Mesenchymal stem cell (in vitro differentiated cells and primary cell): ENCODE results near the gene MVP. TPM values are rescaled to one million over a fixed set of nuclear protein-coding genes. Genes with fewer than 3 reads are reported as not detected.

Source experiments
- DNase-seq: peaks from one replicate; pipeline ENCODE4 v3.0.0-alpha.2; 2013
- H2AFZ ChIP-seq: one replicate; pipeline ENCODE4 v1.6.1; 2013; ENCODE audit warnings: low read depth, mild to moderate bottlenecking, control low read depth, inconsistent platforms, low read length, moderate library complexity
- H2AK5ac ChIP-seq: 2 replicates; pipeline ENCODE4 v1.6.1; 2013; ENCODE audit warnings: low read length, moderate library complexity, mild to moderate bottlenecking, inconsistent platforms; ENCODE audit not compliant: severe bottlenecking
- H2BK120ac ChIP-seq: one replicate; pipeline ENCODE4 v1.6.1; 2013; ENCODE audit warnings: low read depth, mild to moderate bottlenecking, inconsistent platforms, low read length, moderate library complexity
- H2BK12ac ChIP-seq, 2 experiments: one replicate each; pipeline ENCODE4 v1.6.1; 2013; ENCODE audit warnings: inconsistent platforms in 2 of 2, low read length in 2 of 2, mild to moderate bottlenecking in 2 of 2, moderate library complexity in 2 of 2, control low read depth in 1 of 2
- H2BK15ac ChIP-seq: one replicate; pipeline ENCODE4 v1.6.1; 2013; ENCODE audit warnings: mild to moderate bottlenecking, low read depth, inconsistent platforms; ENCODE audit not compliant: poor library complexity, severe bottlenecking
- H2BK5ac ChIP-seq: 2 replicates; pipeline ENCODE4 v1.6.1; 2013; ENCODE audit warnings: low read depth, mild to moderate bottlenecking, low read length, control low read depth, inconsistent platforms; ENCODE audit not compliant: poor library complexity, severe bottlenecking
- H3K14ac ChIP-seq, 2 experiments: one replicate each; pipeline ENCODE4 v1.6.1; 2013; ENCODE audit warnings: inconsistent platforms in 2 of 2, low read length in 2 of 2, control low read depth in 1 of 2, mild to moderate bottlenecking in 1 of 2, moderate library complexity in 1 of 2
- H3K18ac ChIP-seq, 2 experiments: one replicate each; pipeline ENCODE4 v1.6.1; 2013; ENCODE audit warnings: inconsistent platforms in 2 of 2, low read length in 2 of 2, control low read depth in 1 of 2, low read depth in 1 of 2, mild to moderate bottlenecking in 1 of 2
- H3K23ac ChIP-seq, 2 experiments: one replicate each; pipeline ENCODE4 v1.6.1; 2013; ENCODE audit warnings: inconsistent platforms in 2 of 2, low read length in 2 of 2, mild to moderate bottlenecking in 2 of 2, moderate library complexity in 2 of 2, control low read depth in 1 of 2
- H3K27ac ChIP-seq: 2 replicates; pipeline ENCODE4 v1.5.1; 2013; ENCODE audit warnings: mild to moderate bottlenecking, moderate library complexity, low read length, control low read depth, inconsistent platforms; ENCODE audit not compliant: poor library complexity, severe bottlenecking
- H3K27me3 ChIP-seq, 2 experiments: 2 replicates each; pipeline versions ENCODE4 v1.6.1 to v1.7.0; 2013; ENCODE audit warnings: low read length in 2 of 2, mild to moderate bottlenecking in 2 of 2, moderate library complexity in 2 of 2, control low read depth in 1 of 2, inconsistent platforms in 1 of 2; ENCODE audit not compliant: control insufficient read depth in 1 of 2, insufficient read depth in 1 of 2
- H3K36me3 ChIP-seq, 2 experiments: 2 replicates each; pipeline versions ENCODE4 v1.6.1 to v1.7.0; 2013; ENCODE audit warnings: low read length in 2 of 2, control low read depth in 1 of 2, inconsistent platforms in 1 of 2, low read depth in 1 of 2, mild to moderate bottlenecking in 1 of 2; ENCODE audit not compliant: insufficient read depth in 2 of 2, control insufficient read depth in 1 of 2
- H3K4ac ChIP-seq, 2 experiments: one replicate each; pipeline ENCODE4 v1.6.1; 2013; ENCODE audit warnings: inconsistent platforms in 2 of 2, low read length in 2 of 2, mild to moderate bottlenecking in 2 of 2, moderate library complexity in 2 of 2, control low read depth in 1 of 2, low read depth in 1 of 2
- H3K4me1 ChIP-seq: 2 replicates; pipeline ENCODE4 v1.6.1; 2013; ENCODE audit warnings: low read depth, low read length, control low read depth; ENCODE audit not compliant: control insufficient read depth, insufficient read depth
- H3K4me2 ChIP-seq: 2 replicates; pipeline ENCODE4 v1.6.1; 2013; ENCODE audit warnings: low read length, mild to moderate bottlenecking, inconsistent platforms; ENCODE audit not compliant: poor library complexity, severe bottlenecking
- H3K4me3 ChIP-seq, 2 experiments: 2 replicates each; pipeline versions ENCODE4 v1.5.1 to v1.7.0; 2013; ENCODE audit warnings: low read length in 2 of 2, mild to moderate bottlenecking in 2 of 2, control low read depth in 1 of 2, low read depth in 1 of 2; ENCODE audit not compliant: insufficient read depth in 1 of 2
- H3K79me1 ChIP-seq: replicated peaks from 2 replicates; pipeline ENCODE4 v1.6.1; 2013; ENCODE audit warnings: mild to moderate bottlenecking, control low read depth, low read length, inconsistent platforms; ENCODE audit not compliant: poor library complexity, severe bottlenecking
- H3K9ac ChIP-seq: 2 replicates; pipeline ENCODE4 v1.7.0; 2013; ENCODE audit warnings: mild to moderate bottlenecking, low read length, moderate library complexity
- H3K9me3 ChIP-seq: 2 replicates; pipeline ENCODE4 v1.7.0; 2013; ENCODE audit warnings: mild to moderate bottlenecking, low read length; ENCODE audit not compliant: control insufficient read depth
- H4K8ac ChIP-seq: one replicate; pipeline ENCODE4 v1.6.1; 2013; ENCODE audit warnings: inconsistent platforms, mild to moderate bottlenecking, low read length, moderate library complexity
- H4K91ac ChIP-seq: one replicate; pipeline ENCODE4 v1.6.1; 2013; ENCODE audit warnings: mild to moderate bottlenecking, low read length, inconsistent platforms
- WGBS: methylation state at CpG from one replicate; pipeline ENCODE4 v1.1.7; 2013; ENCODE audit warnings: mixed read lengths; 5-methylcytosine and 5-hydroxymethylcytosine counted together
- small RNA-seq: library from polyadenylated mRNA; stranded (forward); fragments of <200 nt; extraction: miRNeasy Mini kit (QIAGEN cat#:217004); gene quantifications from one replicate; pipeline ENCODE3, GENCODE V24; 2013; ENCODE audit warnings: low read depth

The MVP gene

DNA sequence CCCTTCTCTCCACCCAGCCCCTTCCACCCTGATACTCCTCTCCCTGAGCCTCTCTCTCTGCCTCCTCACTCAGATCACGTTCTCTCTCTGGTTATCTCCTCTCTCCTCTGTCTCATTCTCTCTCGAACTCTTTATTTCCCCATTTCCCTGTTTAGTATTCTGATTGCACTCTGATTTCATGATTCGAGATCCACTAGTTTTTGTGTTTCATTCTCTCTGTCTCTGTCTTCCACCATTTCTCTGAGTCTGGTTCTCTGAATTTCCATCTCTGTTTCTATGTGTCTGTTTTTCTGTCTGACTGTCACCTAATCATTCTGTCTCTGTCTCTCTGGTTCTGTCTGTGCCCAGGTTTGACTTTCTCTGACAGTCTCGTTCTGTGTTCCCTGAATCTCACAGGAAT lies 77.1 kb downstream of the MVP start:
- no peak overlapping the region for H4K8ac ChIP-seq
- no peak overlapping the region for H2BK15ac ChIP-seq
- H3K27ac ChIP-seq: no peak overlapping the region
- no peaks in the 10 kb centered on the region for H3K9me3 ChIP-seq
- no peak overlapping the region for H3K14ac ChIP-seq
- H3K36me3 ChIP-seq: peaks cover 0 to 19% of the 10 kb centered on the region in 2 experiments
- H2BK12ac ChIP-seq: no peak overlapping the region
- 51% methylated on average over 4 of the region's 4 CpGs for WGBS
- no peak overlapping the region for H2AK5ac ChIP-seq
- H3K23ac ChIP-seq: no peak overlapping the region
- H3K79me1 ChIP-seq: peaks cover 17% of the 10 kb centered on the region
- no peak overlapping the region for H3K4ac ChIP-seq
- H2BK5ac ChIP-seq: no peak overlapping the region
- DNase-seq: no peak
- no peak overlapping the region for H2BK120ac ChIP-seq
- peaks cover 32% of the 10 kb centered on the region for H3K4me1 ChIP-seq
- no peak overlapping the region for H3K18ac ChIP-seq
- peaks cover 0 to 34% of the 10 kb centered on the region in 2 experiments for H3K27me3 ChIP-seq
- H2AFZ ChIP-seq: no peak overlapping the region
- no peak overlapping the region for H4K91ac ChIP-seq
- no peak overlapping the region for H3K4me2 ChIP-seq
- no peak overlapping the region for H3K4me3 ChIP-seq
- no peak overlapping the region for H3K9ac ChIP-seq

Small RNAs within 50 kb of the gene (small RNA-seq; reads per million reads assigned to genes)
- gene AC009133.6 (not detected), gene AC120114.4 (not detected)
